A549 (cell line): ENCODE data around the gene NDUFB10. TPM values are rescaled to one million over a fixed set of nuclear protein-coding genes. Genes with fewer than 3 reads are reported as not detected.

Source experiments
- ATAC-seq, 2 experiments: fragments of 200-7000 bp in 1 of 2; fragments of >200 bp in 1 of 2; cut with Nextera tagmentation in 1 of 2; cut with Tn5 transposase in 1 of 2; 3 replicates each; pipeline versions ENCODE4 v1.8.0 to v1.9.1; 2018 to 2020; ENCODE audit warnings: mild to moderate bottlenecking in 1 of 2, moderate library complexity in 1 of 2
- CTCF ChIA-PET: fragments of 300-600 bp; sonication (Branson Sonifier 250); formaldehyde crosslinking; extraction: SDS; loops from one replicate; lab custom pipeline; 2021; ENCODE audit warnings: antibody characterized with exemption, inconsistent platforms; lab: Yijun Ruan, JAX
- POLR2A ChIA-PET: fragments of 350-600 bp; formaldehyde crosslinking; extraction: SDS; loops from one replicate; lab custom pipeline; 2021; ENCODE audit warnings: antibody characterized with exemption, inconsistent platforms; lab: Yijun Ruan, JAX
- DNase-seq, 2 experiments: peaks; one replicate each; pipeline versions ENCODE4 v3.0.0 to v3.0.0-alpha.2; 2011 to 2016; ENCODE audit warnings: low read depth in 1 of 2, low spot score in 1 of 2
- FAIRE-seq: peaks from 2 replicates; lab custom pipeline; 2011; peaks lifted over from hg19 to GRCh38; lab: Jason Lieb, UNC
- H3K27ac ChIP-seq, 2 experiments: fragments of >200 bp; sonication (Bioruptor Twin); formaldehyde crosslinking; 3 replicates each; pipeline ENCODE4 v1.5.1; 2016 to 2017
- H3K4me1 ChIP-seq: fragments of >200 bp; sonication (Bioruptor Twin); formaldehyde crosslinking; 3 replicates; pipeline ENCODE4 v1.6.1; 2016
- H3K4me2 ChIP-seq: fragments of >200 bp; sonication (Bioruptor Twin); formaldehyde crosslinking; 3 replicates; pipeline ENCODE4 v1.6.1; 2016
- H3K4me3 ChIP-seq: fragments of >200 bp; sonication (Bioruptor Twin); formaldehyde crosslinking; 3 replicates; pipeline ENCODE4 v1.5.1; 2016
- H3K9me3 ChIP-seq: fragments of >200 bp; sonication (Bioruptor Twin); formaldehyde crosslinking; 3 replicates; pipeline ENCODE4 v1.6.1; 2016
- CBX2 ChIP-seq: fragments of 200-600 bp; sonication (generic); IDR thresholded peaks from 2 replicates; pipeline ENCODE4 v1.6.1; 2016; ENCODE audit warnings: low read depth, mild to moderate bottlenecking, borderline replicate concordance
- CHD4 ChIP-seq: fragments of 200-600 bp; sonication (generic); IDR thresholded peaks from 2 replicates; pipeline ENCODE4 v1.6.1; 2016; ENCODE audit warnings: antibody characterized with exemption, mild to moderate bottlenecking, borderline replicate concordance
- EHMT2 ChIP-seq: fragments of 200-600 bp; sonication (generic); IDR thresholded peaks from 2 replicates; pipeline ENCODE4 v1.6.1; 2016; ENCODE audit warnings: antibody characterized with exemption, low read depth, mild to moderate bottlenecking, moderate library complexity
- HOXA7 ChIP-seq: fragments of 250-450 bp; sonication (Bioruptor Pico); IDR thresholded peaks from 2 replicates; pipeline ENCODE4 v1.5.0; 2020; ENCODE audit warnings: mild to moderate bottlenecking, moderate library complexity
- JUN ChIP-seq, 2 experiments: fragments of >200 bp; sonication (Bioruptor Twin); formaldehyde crosslinking; IDR thresholded peaks; 2 replicates in 1 of 2; 3 replicates in 1 of 2; pipeline ENCODE4 v1.6.1; 2016 to 2017
- JUNB ChIP-seq: fragments of >200 bp; sonication (Bioruptor Twin); formaldehyde crosslinking; IDR thresholded peaks from 2 replicates; pipeline ENCODE4 v1.6.1; 2016
- MAZ ChIP-seq: fragments of 150-350 bp; IDR thresholded peaks from 2 replicates; pipeline ENCODE4 v1.6.1; 2014; ENCODE audit warnings: antibody characterized with exemption, low read depth, low read length, borderline replicate concordance
- POLR2A ChIP-seq: IDR thresholded peaks from 2 replicates; pipeline ENCODE4 v1.6.1; 2012; ENCODE audit warnings: mild to moderate bottlenecking, low read length
- POLR2AphosphoS2 ChIP-seq: conservative IDR thresholded peaks from 2 replicates; pipeline ENCODE4 v1.6.1; 2012; ENCODE audit warnings: low read length, improper control_type of control experiment, inconsistent platforms
- REST ChIP-seq: fragments of 200-600 bp; sonication (generic); IDR thresholded peaks from 2 replicates; pipeline ENCODE4 v1.6.1; 2016; ENCODE audit warnings: antibody characterized with exemption, mild to moderate bottlenecking, moderate library complexity
- RFX5 ChIP-seq: fragments of 450-650 bp; IDR thresholded peaks from 2 replicates; pipeline ENCODE4 v1.7.1; 2014; ENCODE audit warnings: antibody characterized with exemption, mild to moderate bottlenecking, moderate library complexity
- SMC3 ChIP-seq: fragments of >200 bp; sonication (Bioruptor Twin); formaldehyde crosslinking; IDR thresholded peaks from 3 replicates; pipeline ENCODE4 v1.6.1; 2018; ENCODE audit warnings: inconsistent platforms
- USF2 ChIP-seq: fragments of 450-650 bp; IDR thresholded peaks from 2 replicates; pipeline ENCODE4 v1.6.1; 2014; ENCODE audit warnings: antibody characterized with exemption
- ZC3H11A ChIP-seq: fragments of 450-650 bp; IDR thresholded peaks from 2 replicates; pipeline ENCODE4 v1.6.1; 2014; ENCODE audit warnings: antibody characterized with exemption, mild to moderate bottlenecking
- ZSCAN20 ChIP-seq: fragments of 250-450 bp; sonication (Bioruptor Pico); IDR thresholded peaks from 2 replicates; pipeline ENCODE4 v1.8.0; 2022; ENCODE audit warnings: mild to moderate bottlenecking, moderate library complexity
- WGBS: methylation state at CpG from one replicate; pipeline ENCODE4 v1.1.6; 2017; ENCODE audit errors: missing lambda C conversion rate; 5-methylcytosine and 5-hydroxymethylcytosine counted together
- polyA plus RNA-seq, 4 experiments: library from polyadenylated mRNA; depleted of rRNA in 3 of 4; stranded (reverse); fragments of >200 nt; fragmentation: RNase III in 1 of 4; extraction: RNeasy Plus Mini Kit Qiagen cat#74134 plus additional on column Dnase treatment in 1 of 4; gene quantifications; 2 replicates in 3 of 4; 3 replicates in 1 of 4; pipeline ENCODE4 v1.2.3, GENCODE V29; 2011 to 2017
- TF ChIP-seq, protein P1 (sequence below): fragments of 250-450 bp; sonication (Bioruptor Pico); IDR thresholded peaks from 2 replicates; pipeline ENCODE4 v1.5.0; 2021; ENCODE audit warnings: mild to moderate bottlenecking, moderate library complexity, borderline replicate concordance
- TF ChIP-seq, protein P2 (sequence below): fragments of 150-350 bp; IDR thresholded peaks from 2 replicates; pipeline ENCODE4 v1.6.1; 2014; ENCODE audit warnings: low read depth, mild to moderate bottlenecking, low read length

Gene NDUFB10
- polyA plus RNA-seq, 2 of the 4 experiments (the other 2 are of a cell fraction), result 198 to 389 TPM

- POLR2A ChIA-PET, result interaction anchor here (5.1 kb wide), 1 partner anchor 13 kb away, joined by 17 read pairs; the partner anchor contains the start of gene RPS2
- CTCF ChIA-PET, result interaction anchor here (1.3 kb wide), 2 partner anchors 12 to 19 kb away, joined by 3 to 5 read pairs; partner anchors contain the start of gene NDUFB10
- no peak overlapping the region for H3K4me2 ChIP-seq
- TF ChIP-seq CBX2, result no peak
- FAIRE-seq (no peak), DNase-seq (no peak), ATAC-seq (no peak)
- peaks cover 23% of the 10 kb centered on the region for H3K4me1 ChIP-seq
- H3K27ac ChIP-seq, result no peak overlapping the region
- no peaks in the 10 kb centered on the region for H3K9me3 ChIP-seq
- 98% methylated on average over 7 of the region's 18 CpGs for WGBS
- no peak overlapping the region for H3K4me3 ChIP-seq
Observed at GRCh38 chr16:1977875-1978268, 18.5 kb downstream of the NDUFB10 start.

- ChIA-PET POLR2A (no interaction called here), CTCF (interaction anchor here (0.5 to 19.7 kb wide), 4 partner anchors 13 to 68 kb away, joined by 3 to 196 read pairs (median 4); partner anchors contain the start of genes NDUFB10 and ZNF598)
- DNase-seq (no peak), FAIRE-seq (no peak), ATAC-seq (no peak)
- Histone ChIP-seq H3K4me1 (peaks cover 19% of the 10 kb centered on the region), H3K9me3 (no peaks in the 10 kb centered on the region), H3K4me2 (no peak overlapping the region), H3K27ac (no peak overlapping the region), H3K4me3 (no peak overlapping the region)
- 94% methylated on average over 20 of the region's 37 CpGs for WGBS
- TF ChIP-seq EHMT2 (no peak), SMC3 (no peak), MAZ (no peak), CHD4 (no peak), REST (no peak), POLR2A (no peak), POLR2AphosphoS2 (no peak)
Observed at GRCh38 chr16:1978476-1979120, 19.3 kb downstream of the NDUFB10 start.

DNA sequence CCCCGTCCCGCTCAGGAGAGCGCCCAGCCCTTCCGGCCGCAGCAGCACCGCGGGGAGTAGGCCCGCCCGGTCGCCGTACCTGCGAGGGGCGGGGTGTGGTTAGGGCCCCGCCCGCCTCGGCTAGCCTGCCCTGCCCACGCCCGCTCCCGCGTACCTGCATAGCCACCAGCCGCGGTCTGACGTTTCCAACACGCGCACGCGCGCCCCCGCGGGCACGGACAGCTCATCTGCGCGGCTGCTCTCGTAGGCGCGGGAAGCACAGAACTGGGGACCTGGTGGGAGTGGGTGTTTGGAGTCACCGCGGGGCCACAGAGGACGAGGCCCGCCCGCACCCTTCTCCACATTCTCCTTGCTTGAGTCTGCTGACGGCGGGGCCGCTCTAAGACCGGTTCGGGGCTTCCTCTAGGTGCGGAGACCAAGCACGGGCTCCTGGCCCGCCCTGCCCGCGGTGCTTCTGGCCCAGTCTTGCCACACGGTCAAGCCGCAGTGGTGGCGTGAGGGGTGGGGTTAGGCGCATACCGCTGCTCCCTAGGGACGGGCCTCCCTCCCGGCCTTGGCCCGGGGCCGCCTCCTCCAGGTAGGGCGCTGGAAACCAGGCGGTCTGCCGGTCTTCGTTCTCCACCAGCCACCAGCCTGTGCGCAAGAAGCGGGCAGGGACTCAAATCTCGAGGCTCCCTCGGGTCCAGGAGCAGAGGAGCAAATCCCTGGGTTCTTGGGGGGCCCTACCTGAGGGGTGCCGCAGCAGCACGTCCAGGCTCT, 20.1 kb downstream of the NDUFB10 start:
- ChIA-PET POLR2A (interaction anchor here (2.8 kb wide), 1 partner anchor 8 kb away, joined by 13 read pairs; the partner anchor contains the start of gene TBL3), CTCF (interaction anchor here (19.7 kb wide), 1 partner anchor 25 kb away, joined by 196 read pairs; the partner anchor contains the start of gene ZNF598)
- Histone ChIP-seq H3K4me2 (no peak overlapping the region), H3K9me3 (no peaks in the 10 kb centered on the region), H3K4me1 (peaks cover 17% of the 10 kb centered on the region), H3K4me3 (no peak overlapping the region), H3K27ac (no peak overlapping the region)
- WGBS, result 94% methylated on average over 55 of the region's 70 CpGs
- no peak for TF ChIP-seq CHD4
- 0 out of 5 replicates have a peak, but pooled peaks of 1 of the 2 experiments have one; percentile 8 for TF ChIP-seq JUN (IDR thresholded peaks at IDR 0.05)
- no peak for ATAC-seq
- no peak for DNase-seq
- FAIRE-seq, result no peak

DNA sequence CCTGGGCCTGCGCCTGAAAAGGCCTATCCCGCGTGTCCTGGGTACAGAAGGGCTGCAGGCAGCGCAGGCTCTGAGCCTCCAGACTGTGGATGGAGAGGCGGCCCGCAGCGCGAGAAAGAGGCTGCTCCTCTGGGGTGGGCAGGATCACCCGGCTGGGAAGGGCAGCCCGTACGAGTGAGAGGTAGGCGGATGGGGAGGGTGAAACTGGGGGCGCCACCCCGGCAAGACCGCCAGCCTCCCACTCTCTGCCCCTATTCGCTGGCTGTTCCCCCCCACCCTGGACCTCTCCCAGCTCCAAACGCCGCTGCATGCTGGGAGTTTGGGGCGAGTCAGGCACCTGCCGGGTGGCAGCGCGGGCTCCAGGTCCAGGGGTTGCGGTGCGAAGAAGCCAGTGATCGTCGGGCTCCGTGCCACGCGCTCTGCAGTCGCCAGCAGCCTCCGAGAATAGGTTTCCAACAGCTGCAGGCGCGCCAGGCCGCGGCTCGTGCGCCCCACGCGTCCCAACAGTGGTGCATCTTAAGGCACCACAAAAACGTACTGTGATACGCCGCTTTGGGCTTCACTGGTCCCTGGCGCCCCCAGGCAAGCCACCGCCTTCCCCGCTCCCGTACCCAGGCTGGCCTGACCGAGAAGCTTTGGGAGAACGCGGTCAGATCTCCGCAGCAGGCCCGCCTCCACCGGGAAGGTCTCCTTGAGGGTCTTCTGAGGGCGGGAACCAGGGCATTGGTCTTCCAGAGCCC, 20.9 kb downstream of the NDUFB10 start:
- no peaks in the 10 kb centered on the region for H3K9me3 ChIP-seq
- WGBS, result 92% methylated on average over 33 of the region's 53 CpGs
- no peak for FAIRE-seq
- DNase-seq, result no peak
- ChIA-PET CTCF (interaction anchor here (19.7 kb wide), 1 partner anchor 24 kb away, joined by 196 read pairs; the partner anchor contains the start of gene ZNF598), POLR2A (interaction anchor here (2.8 to 5.4 kb wide), 2 partner anchors 8 to 15 kb away, joined by 13 to 50 read pairs; partner anchors contain the start of genes RPS2 and TBL3)
- no peak overlapping the region for H3K4me3 ChIP-seq
- H3K27ac ChIP-seq, result no peak overlapping the region
- no peak overlapping the region for H3K4me2 ChIP-seq
- ATAC-seq, result no peak
- peaks cover 20% of the 10 kb centered on the region for H3K4me1 ChIP-seq
- TF ChIP-seq, protein P1, sequence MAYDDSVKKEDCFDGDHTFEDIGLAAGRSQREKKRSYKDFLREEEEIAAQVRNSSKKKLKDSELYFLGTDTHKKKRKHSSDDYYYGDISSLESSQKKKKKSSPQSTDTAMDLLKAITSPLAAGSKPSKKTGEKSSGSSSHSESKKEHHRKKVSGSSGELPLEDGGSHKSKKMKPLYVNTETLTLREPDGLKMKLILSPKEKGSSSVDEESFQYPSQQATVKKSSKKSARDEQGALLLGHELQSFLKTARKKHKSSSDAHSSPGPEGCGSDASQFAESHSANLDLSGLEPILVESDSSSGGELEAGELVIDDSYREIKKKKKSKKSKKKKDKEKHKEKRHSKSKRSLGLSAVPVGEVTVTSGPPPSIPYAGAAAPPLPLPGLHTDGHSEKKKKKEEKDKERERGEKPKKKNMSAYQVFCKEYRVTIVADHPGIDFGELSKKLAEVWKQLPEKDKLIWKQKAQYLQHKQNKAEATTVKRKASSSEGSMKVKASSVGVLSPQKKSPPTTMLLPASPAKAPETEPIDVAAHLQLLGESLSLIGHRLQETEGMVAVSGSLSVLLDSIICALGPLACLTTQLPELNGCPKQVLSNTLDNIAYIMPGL, result no peak
- TF ChIP-seq HOXA7 (CRISPR knock-in tag) (no peak), POLR2AphosphoS2 (0 out of 2 replicates have a peak, but pooled peaks have one; percentile 31), JUNB (no peak), ZSCAN20 (CRISPR knock-in tag) (no peak), JUN (IDR thresholded peaks at IDR 0.05) (peak in 1 of 2 experiments; percentile 7; a peak in 1 of 5 replicates), ZC3H11A (no peak), USF2 (no peak), RFX5 (no peak)
- TF ChIP-seq, protein P2, sequence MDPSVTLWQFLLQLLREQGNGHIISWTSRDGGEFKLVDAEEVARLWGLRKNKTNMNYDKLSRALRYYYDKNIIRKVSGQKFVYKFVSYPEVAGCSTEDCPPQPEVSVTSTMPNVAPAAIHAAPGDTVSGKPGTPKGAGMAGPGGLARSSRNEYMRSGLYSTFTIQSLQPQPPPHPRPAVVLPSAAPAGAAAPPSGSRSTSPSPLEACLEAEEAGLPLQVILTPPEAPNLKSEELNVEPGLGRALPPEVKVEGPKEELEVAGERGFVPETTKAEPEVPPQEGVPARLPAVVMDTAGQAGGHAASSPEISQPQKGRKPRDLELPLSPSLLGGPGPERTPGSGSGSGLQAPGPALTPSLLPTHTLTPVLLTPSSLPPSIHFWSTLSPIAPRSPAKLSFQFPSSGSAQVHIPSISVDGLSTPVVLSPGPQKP, result no peak
